Loucy (cell line): ENCODE data around the gene SIL1.

Experiments used
- CTCF ChIP-seq: fragments of 200-600 bp; sonication (generic); conservative IDR thresholded peaks from 2 replicates; pipeline ENCODE4 v1.5.1; 2014; ENCODE audit warnings: mild to moderate bottlenecking, antibody characterized with exemption, low read length
- EZH2phosphoT487 ChIP-seq: fragments of 200-600 bp; IDR thresholded peaks from 2 replicates; pipeline ENCODE4 v1.6.1; 2018; ENCODE audit warnings: antibody characterized with exemption, mild to moderate bottlenecking, moderate library complexity, borderline replicate concordance

GRCh38 chr5:139138109-139138508 lies 60.1 kb downstream of the SIL1 start:
- no peak for TF ChIP-seq CTCF
- TF ChIP-seq EZH2phosphoT487: no peak
